ENCODE measurements around the gene PCBP3. TPM values are rescaled to one million over a fixed set of nuclear protein-coding genes. Genes with fewer than 3 reads are reported as not detected.
"Not testable (repeated sequence)": the region's sequence is repeated elsewhere in the genome, so short reads cannot be mapped to it uniquely, and the experiment has no call there.

Gene PCBP3
- total and polyA plus RNA-seq, 8 donors = 0.83 to 4.3 (median 1.7) TPM

GRCh38 chr21:45644041-45644906, 749 bp downstream of the PCBP3 start:
- intact Hi-C loops (cut with DNase I) = no loop called here
- TF ChIP-seq CTCF (IDR thresholded peaks at IDR 0.05) = no peak
- ATAC-seq (no peak), FAIRE-seq (no peak), DNase-seq (peak in 3 of 6 donors; percentile 36 to 72 (median 48))
- Histone ChIP-seq H3K27me3 (no peaks in the 10 kb centered on the region), H3K36me3 (no peaks in the 10 kb centered on the region), H3K4me1 (no peaks in the 10 kb centered on the region), H3K9me3 (no peaks in the 10 kb centered on the region), H3K4me3 (peak overlapping the region; percentile 18 to 55 (median 38)), H3K27ac (no peak overlapping the region)
- 6 to 7% methylated on average over 50 to 56 of the region's 56 CpGs for WGBS, 2 donors

DNA sequence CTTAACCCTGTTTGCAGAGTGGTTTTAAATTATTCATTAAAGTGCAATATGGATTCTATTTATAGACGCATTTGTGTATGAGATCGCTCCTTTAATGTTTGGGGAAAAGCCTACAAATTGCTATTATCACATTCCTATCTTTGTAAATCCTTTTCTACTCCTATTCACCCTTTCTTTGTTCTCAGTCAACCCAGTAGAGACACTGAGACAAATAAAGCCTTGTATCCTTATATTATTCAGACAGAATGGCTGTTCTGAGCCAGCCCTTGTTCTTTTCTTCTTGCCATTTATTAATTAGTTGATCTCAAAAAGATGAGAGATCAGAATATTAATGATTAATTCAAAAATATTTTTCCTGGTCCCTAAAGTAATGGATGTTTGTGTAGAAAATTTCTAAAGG, 8.4 kb downstream of the PCBP3 start:
- Histone ChIP-seq H3K27me3 (peaks cover 0 to 3% (median 1%) of the 10 kb centered on the region in 4 donors), H3K36me3 (no peaks in the 10 kb centered on the region), H3K9me3 (peaks cover 0 to 3% (median 0%) of the 10 kb centered on the region in 4 donors), H3K4me3 (no peak overlapping the region), H3K4me1 (no peaks in the 10 kb centered on the region), H3K27ac (no peak overlapping the region)
- FAIRE-seq = no peak
- TF ChIP-seq CTCF (IDR thresholded peaks at IDR 0.05) = no peak
- intact Hi-C loops (cut with DNase I) = no loop called here
- DNase-seq = no peak
- WGBS, 2 donors = 46 to 47% methylated on average over 2 of the region's 2 CpGs
- no peak for ATAC-seq

GRCh38 chr21:45655124-45655523, 11.6 kb downstream of the PCBP3 start:
- no peak for DNase-seq
- TF ChIP-seq CTCF (IDR thresholded peaks at IDR 0.05) = no peak
- Histone ChIP-seq H3K27ac (no peak overlapping the region), H3K27me3 (peaks cover 0 to 3% (median 0%) of the 10 kb centered on the region in 4 donors), H3K36me3 (no peaks in the 10 kb centered on the region), H3K9me3 (peaks cover 0 to 3% (median 0%) of the 10 kb centered on the region in 4 donors), H3K4me3 (no peak overlapping the region), H3K4me1 (no peaks in the 10 kb centered on the region)
- no peak for FAIRE-seq
- no peak for ATAC-seq
- intact Hi-C loops (cut with DNase I) = no loop called here
- WGBS, 2 donors = 65 to 77% methylated on average over 4 of the region's 4 CpGs

GRCh38 chr21:45656114-45656513, 12.6 kb downstream of the PCBP3 start:
- intact Hi-C loops (cut with DNase I) = not testable (repeated sequence)
- 53 to 59% methylated on average over 2 of the region's 3 CpGs for WGBS, 2 donors

GRCh38 chr21:45661913-45662622, 18.5 kb downstream of the PCBP3 start:
- intact Hi-C loops (cut with DNase I); H3K9me3 ChIP-seq; FAIRE-seq; H3K27me3 ChIP-seq; H3K4me1 ChIP-seq; ATAC-seq; H3K4me3 ChIP-seq; H3K27ac ChIP-seq; H3K36me3 ChIP-seq: not testable (repeated sequence)
- 64 to 73% methylated on average over 4 of the region's 4 CpGs for WGBS, 2 donors
- peak in 1 of 6 donors; percentile 19 for DNase-seq

More at GRCh38 chr21:45656114-45656513, 12.6 kb downstream of the PCBP3 start:
- not testable (repeated sequence) for H3K36me3 ChIP-seq, ATAC-seq, DNase-seq, H3K27ac ChIP-seq, H3K27me3 ChIP-seq, FAIRE-seq, H3K9me3 ChIP-seq, H3K4me1 ChIP-seq, H3K4me3 ChIP-seq

- H3K27ac ChIP-seq; ATAC-seq; H3K4me3 ChIP-seq; intact Hi-C loops (cut with DNase I); H3K27me3 ChIP-seq; FAIRE-seq; H3K4me1 ChIP-seq; DNase-seq; H3K9me3 ChIP-seq; H3K36me3 ChIP-seq: not testable (repeated sequence)
- WGBS, 2 donors = 88 to 90% methylated on average over 10 of the region's 10 CpGs
Measured at GRCh38 chr21:45662623-45663245, 19.2 kb downstream of the PCBP3 start.

Data from pancreas (tissue), 10 donors.